ENCODE results near the gene ZBTB43. TPM values are rescaled to one million over a fixed set of nuclear protein-coding genes. Genes with fewer than 3 reads are reported as not detected.

Gene ZBTB43
- total and polyA plus RNA-seq, 7 donors, result 1.8 to 12.2 (median 6.7) TPM

- H3K27me3 ChIP-seq, result no peaks in the 10 kb centered on the region
- no peak for DNase-seq
- TF ChIP-seq POLR2A (IDR thresholded peaks at IDR 0.05) (no peak), POLR2AphosphoS5 (IDR thresholded peaks at IDR 0.05) (no peak), EP300 (IDR thresholded peaks at IDR 0.05) (no peak)
- TF ChIP-seq, protein P1, sequence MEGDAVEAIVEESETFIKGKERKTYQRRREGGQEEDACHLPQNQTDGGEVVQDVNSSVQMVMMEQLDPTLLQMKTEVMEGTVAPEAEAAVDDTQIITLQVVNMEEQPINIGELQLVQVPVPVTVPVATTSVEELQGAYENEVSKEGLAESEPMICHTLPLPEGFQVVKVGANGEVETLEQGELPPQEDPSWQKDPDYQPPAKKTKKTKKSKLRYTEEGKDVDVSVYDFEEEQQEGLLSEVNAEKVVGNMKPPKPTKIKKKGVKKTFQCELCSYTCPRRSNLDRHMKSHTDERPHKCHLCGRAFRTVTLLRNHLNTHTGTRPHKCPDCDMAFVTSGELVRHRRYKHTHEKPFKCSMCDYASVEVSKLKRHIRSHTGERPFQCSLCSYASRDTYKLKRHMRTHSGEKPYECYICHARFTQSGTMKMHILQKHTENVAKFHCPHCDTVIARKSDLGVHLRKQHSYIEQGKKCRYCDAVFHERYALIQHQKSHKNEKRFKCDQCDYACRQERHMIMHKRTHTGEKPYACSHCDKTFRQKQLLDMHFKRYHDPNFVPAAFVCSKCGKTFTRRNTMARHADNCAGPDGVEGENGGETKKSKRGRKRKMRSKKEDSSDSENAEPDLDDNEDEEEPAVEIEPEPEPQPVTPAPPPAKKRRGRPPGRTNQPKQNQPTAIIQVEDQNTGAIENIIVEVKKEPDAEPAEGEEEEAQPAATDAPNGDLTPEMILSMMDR (IDR thresholded peaks at IDR 0.05), result no peak
- no peak overlapping the region for H3K4me3 ChIP-seq
- WGBS, 2 donors, result 89 to 90% methylated on average over 15 of the region's 15 CpGs
- no peaks in the 10 kb centered on the region for H3K9me3 ChIP-seq
- no peaks in the 10 kb centered on the region for H3K4me1 ChIP-seq
- intact Hi-C loops (cut with DNase I), result no loop called here
- H3K27ac ChIP-seq, result no peak overlapping the region
- H3K36me3 ChIP-seq, result peaks cover 14 to 47% (median 21%) of the 10 kb centered on the region in 4 donors
These were observed 78.8 kb downstream of the ZBTB43 start for GRCh38 chr9:126883636-126884035.

GRCh38 chr9:126885131-126885641 lies 80.3 kb downstream of the ZBTB43 start:
- no peak overlapping the region for H3K27ac ChIP-seq
- intact Hi-C loops (cut with DNase I), result no loop called here
- H3K4me1 ChIP-seq, result no peaks in the 10 kb centered on the region
- no peak for DNase-seq
- peaks cover 7 to 39% (median 12%) of the 10 kb centered on the region in 4 donors for H3K36me3 ChIP-seq
- no peaks in the 10 kb centered on the region for H3K9me3 ChIP-seq
- TF ChIP-seq POLR2AphosphoS5 (IDR thresholded peaks at IDR 0.05), result no peak
- TF ChIP-seq, protein P1 (IDR thresholded peaks at IDR 0.05), result no peak
- TF ChIP-seq POLR2A (IDR thresholded peaks at IDR 0.05), result no peak
- TF ChIP-seq EP300 (IDR thresholded peaks at IDR 0.05), result no peak
- H3K4me3 ChIP-seq, result no peak overlapping the region
- WGBS, 2 donors, result 79 to 82% methylated on average over 6 of the region's 6 CpGs
- no peaks in the 10 kb centered on the region for H3K27me3 ChIP-seq

DNA sequence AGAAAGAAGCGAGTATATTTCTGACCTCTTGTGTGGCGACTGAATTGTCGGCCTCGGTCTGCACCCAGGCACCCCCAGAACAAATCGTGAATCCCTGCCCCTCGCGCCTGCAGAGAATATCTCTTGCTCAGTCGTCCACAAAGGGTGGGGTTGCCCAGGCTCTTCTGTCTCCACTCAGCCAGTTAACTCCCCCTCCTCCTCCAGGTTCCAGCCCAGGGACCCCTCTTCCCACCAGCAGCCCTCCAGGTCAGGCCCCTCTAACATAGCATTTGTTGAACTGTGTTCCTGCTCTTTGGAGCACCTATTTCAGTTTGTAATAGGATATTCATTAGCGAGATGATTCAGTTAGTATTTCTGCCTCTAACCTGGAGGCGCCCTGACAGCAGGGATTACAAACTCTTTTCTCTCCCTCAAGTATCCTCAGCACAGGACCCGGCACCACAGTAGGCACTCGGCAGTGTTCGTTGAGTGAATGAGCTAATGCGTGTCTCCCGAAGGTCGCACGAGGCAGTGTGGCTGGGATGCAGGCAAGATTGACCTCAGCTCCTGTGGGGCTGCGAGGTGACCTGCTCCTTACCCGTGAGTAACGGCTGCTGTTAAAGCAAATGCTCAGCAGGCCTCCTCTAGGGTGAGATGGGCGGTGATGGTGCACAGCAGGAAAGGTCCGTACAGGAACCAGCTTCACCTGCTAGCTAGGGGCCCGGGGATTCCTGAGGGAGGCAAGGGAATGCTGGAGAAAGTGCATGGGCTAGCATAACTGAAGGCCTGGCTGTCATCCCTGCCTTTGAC lies 81.4 kb downstream of the ZBTB43 start:
- WGBS, 2 donors, result 88 to 90% methylated on average over 23 of the region's 23 CpGs
- H3K27me3 ChIP-seq, result no peaks in the 10 kb centered on the region

DNA sequence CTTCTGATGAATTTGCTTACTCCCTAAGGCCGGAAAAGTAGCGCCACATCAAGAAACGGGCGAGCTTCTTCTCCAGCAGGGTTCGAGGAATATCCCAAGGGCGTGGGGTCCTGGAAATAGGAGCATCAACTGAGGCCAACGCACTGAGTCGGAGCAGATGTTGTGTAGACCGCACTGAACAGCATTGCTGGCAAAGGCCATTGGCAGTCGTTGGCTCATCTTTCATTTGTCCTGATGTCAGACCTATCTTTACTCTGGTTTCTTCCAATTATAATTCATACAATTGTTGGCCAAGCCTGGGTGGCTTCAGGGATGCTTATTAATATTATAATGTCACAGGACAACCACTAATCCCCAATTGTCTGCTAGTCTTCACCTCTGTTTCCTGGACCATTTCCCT lies 82.1 kb downstream of the ZBTB43 start:
- DNase-seq, result no peak
- Histone ChIP-seq H3K27ac (no peak overlapping the region), H3K4me3 (no peak overlapping the region), H3K4me1 (no peaks in the 10 kb centered on the region), H3K27me3 (no peaks in the 10 kb centered on the region), H3K9me3 (no peaks in the 10 kb centered on the region), H3K36me3 (peaks cover 0 to 22% (median 3%) of the 10 kb centered on the region in 4 donors)
- intact Hi-C loops (cut with DNase I), result no loop called here
- no peak for TF ChIP-seq POLR2A (IDR thresholded peaks at IDR 0.05)
- TF ChIP-seq POLR2AphosphoS5 (IDR thresholded peaks at IDR 0.05), result no peak
- TF ChIP-seq, protein P1 (IDR thresholded peaks at IDR 0.05), result no peak
- no peak for TF ChIP-seq EP300 (IDR thresholded peaks at IDR 0.05)
- 90 to 92% methylated on average over 10 of the region's 10 CpGs for WGBS, 2 donors

More for the DNA sequence above, 81.4 kb downstream of the ZBTB43 start:
- Histone ChIP-seq H3K4me1 (no peaks in the 10 kb centered on the region), H3K36me3 (peaks cover 0 to 29% (median 3%) of the 10 kb centered on the region in 4 donors), H3K27ac (no peak overlapping the region), H3K9me3 (no peaks in the 10 kb centered on the region), H3K4me3 (no peak overlapping the region)
- no peak for DNase-seq
- no peak for TF ChIP-seq EP300 (IDR thresholded peaks at IDR 0.05)
- TF ChIP-seq, protein P1 (IDR thresholded peaks at IDR 0.05), result no peak
- no peak for TF ChIP-seq POLR2A (IDR thresholded peaks at IDR 0.05)
- no peak for TF ChIP-seq POLR2AphosphoS5 (IDR thresholded peaks at IDR 0.05)
- intact Hi-C loops (cut with DNase I), result no loop called here

Other genes starting within 250 kb of the ZBTB43 start
- 1 to 10 TPM in 1 of 4 donors, under 1 TPM in 3; 0.14 to 1.4 (median 0.36) TPM for gene LMX1B, start 191.1 kb upstream of the ZBTB43 start, total RNA-seq
- under 1 TPM in 1 of 3 donors, not detected in 2; 0.12 TPM for gene LMX1B, start 191.1 kb upstream of the ZBTB43 start, polyA plus RNA-seq
- gene ZBTB34, start 55.6 kb downstream of the ZBTB43 start, total RNA-seq, result 10 to 100 TPM in 1 of 4 donors, 1 to 10 TPM in 3; 8.9 to 11.4 (median 9.7) TPM
- gene ZBTB34, start 55.6 kb downstream of the ZBTB43 start, polyA plus RNA-seq, result 1 to 10 TPM; 1.4 to 3.1 (median 1.8) TPM
- 10 to 100 TPM; 11.4 to 18.6 (median 14.3) TPM for gene RALGPS1, start 109.7 kb downstream of the ZBTB43 start, total RNA-seq
- 10 to 100 TPM in 1 of 3 donors, 1 to 10 TPM in 2; 6.6 to 11.0 (median 9.0) TPM for gene RALGPS1, start 109.7 kb downstream of the ZBTB43 start, polyA plus RNA-seq

All from sigmoid colon (tissue), 7 donors.